CD4-positive, alpha-beta T cell treated with Interleukin-10 for 1 hour (primary cell): ENCODE results near the gene SORCS1.

ENCODE experiments used
- DNase-seq: peaks from one replicate; pipeline ENCODE4 v3.0.0-alpha.2; 2020

Gene SORCS1

DNA sequence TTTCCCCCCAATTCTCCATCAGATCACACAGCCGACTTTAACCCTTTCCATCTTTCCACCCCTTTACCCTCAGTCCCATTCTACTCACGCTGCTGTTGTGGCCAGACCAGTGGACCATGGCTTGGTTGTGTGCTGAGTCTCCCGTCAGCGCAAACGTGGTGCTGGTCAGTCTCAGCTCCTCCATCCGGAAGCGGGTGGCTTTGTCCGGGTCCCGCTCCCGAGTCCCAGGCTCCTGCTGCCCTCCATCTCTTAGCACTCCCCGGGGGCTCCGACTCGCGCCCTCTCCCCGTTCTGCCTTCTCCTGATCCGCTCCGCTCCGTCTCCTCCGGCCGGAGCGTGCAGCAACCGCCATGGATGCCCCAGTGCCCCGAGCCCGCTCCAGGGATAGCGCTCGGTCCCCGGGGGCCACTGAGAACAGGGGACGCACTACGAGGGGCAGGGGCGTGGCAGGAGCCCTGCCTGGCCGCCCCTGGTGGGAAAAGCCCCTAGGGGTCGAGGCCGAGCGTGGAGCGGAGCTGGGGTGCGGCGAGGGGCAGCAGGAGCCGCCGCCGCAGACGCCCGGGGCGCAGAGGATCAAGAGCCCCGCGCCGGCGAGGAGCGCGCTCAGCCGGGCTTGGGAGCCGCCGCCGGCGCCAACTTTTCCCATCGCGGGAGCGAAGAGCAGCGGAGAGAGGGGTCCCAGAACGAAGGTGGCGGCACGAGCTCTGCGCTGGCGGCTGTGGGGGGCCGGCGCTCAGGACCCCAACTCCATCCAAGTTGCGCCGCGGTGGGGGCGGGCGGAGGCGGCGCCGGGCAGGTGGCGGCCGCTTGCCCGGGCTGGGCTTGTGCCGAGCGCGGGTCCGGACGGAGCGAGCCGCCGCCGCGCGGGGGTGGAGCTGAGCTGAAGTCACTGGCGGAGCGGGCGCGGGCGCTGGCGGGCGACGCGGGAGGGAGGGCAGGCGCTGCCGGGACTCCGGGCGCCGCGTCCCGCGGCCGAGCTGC is at the start of gene SORCS1:
SORCS1 (minus strand) TSS at position 826 of the 981 bp plus-strand sequence.
- no peak for DNase-seq

DNA sequence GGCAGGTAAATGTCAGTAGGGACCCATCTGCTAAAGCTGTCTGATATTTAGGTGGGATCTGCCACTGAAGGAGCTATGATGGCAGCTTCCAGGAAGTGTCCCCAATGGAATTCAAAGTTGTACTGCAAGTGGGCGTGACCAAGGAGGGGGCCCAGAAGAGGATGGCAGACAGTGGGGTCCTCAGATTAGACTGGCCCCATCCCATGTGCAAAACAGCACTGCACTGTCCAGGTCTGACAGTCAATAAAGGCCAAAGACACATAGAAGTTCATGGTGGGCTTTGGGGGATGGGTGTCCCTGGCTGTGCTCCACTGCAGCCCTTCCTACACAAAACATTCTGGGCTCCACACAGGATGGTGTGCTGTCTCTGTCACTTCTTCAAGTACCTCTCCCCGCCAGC is 49.8 kb upstream of the SORCS1 start:
- DNase-seq: no peak

DNA sequence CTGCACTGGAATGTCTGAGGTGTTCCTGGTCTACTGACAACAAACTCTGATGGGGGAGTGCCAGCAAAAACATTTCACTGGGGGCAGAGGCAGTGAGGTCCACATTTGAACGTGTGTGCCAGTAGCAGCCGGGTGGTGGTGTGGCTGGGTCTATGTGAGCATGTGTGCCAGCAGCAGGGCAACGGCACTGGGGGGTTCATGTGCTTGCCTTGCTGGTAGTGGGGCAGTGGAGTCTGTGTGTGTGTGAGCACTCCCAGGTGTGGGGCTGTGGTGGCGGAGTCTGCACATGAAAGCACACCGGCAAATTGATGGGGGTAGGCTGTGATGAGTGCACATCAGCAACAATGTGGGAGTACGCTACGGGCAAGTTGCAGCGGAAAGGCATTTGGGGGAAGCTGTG is 49.4 kb upstream of the SORCS1 start:
- DNase-seq: no peak

DNA sequence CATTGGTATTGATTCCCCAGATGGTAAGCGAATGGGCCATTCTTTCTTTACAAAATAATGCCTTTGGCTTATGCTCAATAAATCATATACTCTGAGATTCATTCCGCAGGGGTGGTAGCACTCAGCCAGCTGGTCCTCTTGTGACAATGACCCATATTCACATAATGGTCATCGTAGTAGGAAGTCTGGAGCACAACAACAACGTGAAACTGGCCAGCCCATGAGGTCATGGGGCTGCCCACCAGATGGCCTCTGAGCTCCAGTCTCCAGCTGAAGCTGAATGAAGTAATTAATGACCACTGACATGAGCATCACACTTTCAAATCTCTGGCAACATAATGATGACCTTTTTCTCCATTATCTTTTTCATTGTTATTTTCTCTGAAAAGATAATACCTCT is 42.3 kb upstream of the SORCS1 start:
- DNase-seq: no peak

DNA sequence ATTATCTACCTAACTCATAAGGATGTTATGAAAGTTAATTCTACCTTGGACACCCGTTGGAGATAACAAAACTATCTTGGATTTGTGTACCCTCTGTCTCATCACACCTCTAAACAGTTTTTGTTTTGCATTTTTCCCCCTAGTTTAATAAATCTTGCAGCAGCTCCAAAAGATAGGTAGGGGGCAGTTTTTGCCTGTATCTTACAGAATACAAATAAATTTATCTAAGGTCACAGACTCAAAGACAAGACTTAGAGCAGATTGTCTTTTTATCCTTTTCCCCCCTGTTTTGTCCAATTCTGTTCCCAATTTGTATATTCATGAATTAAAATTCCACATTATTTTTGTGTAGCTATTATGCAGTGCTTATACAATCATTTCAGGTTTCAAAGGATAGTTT is 5.0 kb upstream of the SORCS1 start:
- no peak for DNase-seq

DNA sequence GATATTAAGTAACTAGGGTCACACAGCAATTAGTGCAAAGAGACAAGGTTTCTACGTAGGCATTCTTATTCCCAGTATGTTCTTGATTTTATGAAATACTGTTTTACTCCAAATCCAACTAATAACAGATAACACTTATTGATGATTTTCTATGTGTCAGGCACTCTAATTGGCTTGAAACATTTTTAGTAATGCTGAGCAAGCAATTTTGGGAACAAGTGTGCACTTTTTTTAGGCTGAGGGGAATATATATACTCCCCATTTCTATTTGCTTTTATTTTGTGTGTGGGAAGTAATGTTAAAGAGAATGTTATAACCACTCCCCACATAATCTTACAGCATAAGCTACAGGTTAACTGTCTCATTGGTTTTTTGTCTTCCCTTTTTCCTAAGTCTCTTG is 4.2 kb upstream of the SORCS1 start:
- no peak for DNase-seq

DNA sequence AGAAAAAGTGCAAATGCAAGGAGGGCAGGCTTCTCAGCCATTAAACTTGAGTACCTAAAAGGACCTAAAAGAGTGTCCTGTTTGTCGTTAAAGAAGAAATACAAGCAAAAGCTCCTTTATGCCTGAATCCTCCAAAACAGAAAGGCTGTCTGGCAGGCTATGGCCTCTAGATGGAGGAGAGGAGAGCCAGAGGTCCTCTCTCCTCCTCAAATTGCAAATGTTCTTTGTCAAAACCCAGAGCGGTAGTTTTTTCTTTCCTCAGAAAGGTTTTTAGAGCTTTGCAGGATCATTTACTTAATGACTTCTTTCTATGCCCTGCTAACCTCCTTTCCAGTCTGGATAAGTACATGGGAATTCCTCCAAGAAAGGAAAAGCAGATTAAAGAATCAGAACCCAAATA is 1.9 kb upstream of the SORCS1 start:
- DNase-seq: no peak

DNA sequence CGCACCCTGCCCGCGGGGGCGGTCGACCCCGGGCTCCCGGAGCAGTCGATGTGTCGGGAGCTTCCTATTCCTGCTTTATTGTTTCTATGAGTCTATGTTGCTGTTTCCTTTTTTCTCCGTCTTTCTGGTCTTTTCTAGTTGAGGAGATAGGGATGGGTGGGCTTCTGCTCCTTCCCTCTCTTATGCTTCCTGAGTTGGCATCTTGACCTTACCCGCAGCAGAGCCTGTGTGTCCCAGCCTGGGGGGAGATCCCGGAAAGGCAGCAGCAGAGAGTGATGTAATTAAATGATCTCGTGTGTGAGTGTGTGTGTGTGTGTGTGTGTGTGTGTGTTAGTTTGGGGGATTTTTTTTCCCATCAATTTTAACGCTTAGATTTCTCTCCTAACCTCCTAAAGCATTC is 486 bp upstream of the SORCS1 start:
- DNase-seq: no peak

DNA sequence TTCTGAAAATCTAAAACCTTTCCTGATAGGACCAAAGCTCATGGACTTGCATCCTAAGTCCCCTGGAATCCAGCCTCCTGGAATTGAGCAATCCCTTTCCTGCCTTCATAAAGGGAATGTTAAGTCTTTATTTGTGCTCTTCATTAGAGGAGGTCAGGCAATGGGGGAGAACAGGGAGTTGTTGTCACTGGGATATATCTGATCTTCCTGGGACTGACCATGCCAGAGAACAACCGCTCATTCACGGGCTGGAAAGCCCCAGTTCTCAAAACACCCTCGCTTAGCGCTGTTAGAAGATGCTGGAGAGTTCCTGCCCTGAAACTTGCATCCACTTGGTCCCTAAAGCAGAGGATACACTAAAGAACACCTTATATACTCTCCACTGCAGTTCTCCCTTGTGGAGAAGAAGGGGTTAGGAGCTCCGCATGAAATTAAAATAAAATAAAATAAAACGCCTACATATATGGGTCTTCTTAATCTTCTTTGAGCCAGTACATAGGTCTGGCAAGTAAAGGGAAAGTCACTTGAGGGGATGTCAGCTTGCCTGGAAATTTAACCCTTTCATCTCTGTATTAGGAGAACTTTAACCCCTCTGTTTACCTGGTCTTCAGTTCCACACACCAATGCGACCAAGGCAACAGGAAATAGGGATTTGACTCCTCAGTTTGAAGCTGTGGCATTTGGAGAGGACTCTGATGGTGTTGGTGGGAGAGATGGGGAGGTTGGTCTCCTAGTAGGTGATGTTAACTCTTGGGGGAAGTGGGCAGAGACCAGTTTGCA is 1.2 kb downstream of the SORCS1 start:
- no peak for DNase-seq

DNA sequence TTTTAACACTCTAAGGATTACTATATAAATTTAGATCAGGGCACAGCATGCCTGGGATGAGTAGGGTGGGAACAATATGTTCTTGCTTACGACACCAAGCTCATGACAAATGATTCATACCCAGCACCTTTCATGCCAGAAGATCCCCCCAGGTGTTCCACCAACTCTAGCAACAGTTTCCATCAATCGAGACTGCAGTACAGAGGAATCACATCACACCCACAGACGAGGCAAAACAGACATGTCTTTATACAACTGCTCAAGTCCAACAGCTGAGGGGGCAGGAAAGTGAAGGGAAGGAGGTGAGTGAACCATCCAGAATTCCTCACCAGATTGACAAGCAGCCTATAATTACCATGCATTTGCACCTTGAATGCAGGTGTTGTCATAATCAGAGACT is 3.6 kb downstream of the SORCS1 start:
- no peak for DNase-seq

DNA sequence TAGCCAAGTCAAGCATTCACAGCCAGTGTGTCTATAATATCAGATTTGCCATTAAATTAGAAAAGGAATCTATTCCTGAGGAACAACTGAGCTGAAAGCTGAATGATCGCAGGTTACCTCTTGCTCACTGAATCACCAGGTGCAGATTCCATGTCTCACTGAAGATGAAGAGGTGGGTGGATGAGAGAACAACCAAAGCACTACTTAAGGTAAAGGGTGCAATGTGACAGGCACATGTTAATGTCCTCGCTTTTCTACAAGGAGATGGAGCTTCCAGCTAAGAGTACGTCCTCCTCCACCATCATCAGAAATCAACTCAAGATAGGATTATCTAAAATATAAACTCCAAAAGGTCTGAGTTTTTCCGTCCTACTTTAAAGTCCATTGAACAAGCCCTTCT is 4.6 kb downstream of the SORCS1 start:
- no peak for DNase-seq

DNA sequence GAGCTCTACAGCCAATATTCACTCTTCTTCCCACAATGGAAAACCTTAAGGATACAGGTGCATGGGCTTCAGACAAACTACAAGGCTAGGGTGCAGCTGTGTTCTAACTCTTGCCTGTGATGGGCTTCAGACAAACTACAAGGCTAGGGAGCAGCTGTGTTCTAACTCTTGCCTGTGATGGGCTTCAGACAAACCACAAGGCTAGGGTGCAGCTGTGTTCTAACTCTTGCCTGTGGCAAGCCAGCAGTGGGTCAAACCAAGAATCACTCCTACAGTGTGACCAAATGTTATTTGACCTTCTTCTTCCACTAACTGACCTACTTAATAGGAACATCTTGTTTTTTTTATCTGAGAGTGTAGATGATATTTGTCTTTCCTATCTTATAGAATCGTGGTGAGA is 7.4 kb downstream of the SORCS1 start:
- no peak for DNase-seq

DNA sequence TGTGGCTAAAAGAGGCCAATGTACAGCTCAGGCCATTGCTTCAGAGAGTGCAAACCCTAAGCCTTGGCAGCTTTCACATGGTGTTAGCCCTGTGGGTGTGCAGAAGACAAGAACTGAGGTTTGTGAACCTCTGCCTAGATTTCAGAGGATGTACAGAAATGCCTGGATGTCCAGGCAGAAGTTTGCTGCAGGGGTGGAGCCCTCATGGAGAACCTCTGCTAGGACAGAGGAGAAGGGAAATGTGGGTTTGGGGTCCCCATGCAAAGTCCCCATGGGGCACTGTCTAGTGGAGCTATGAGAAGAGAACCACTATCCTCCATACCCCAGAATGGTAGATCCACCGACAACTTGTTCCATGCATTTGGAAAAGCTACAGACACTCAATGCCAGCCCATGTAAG is 12.4 kb downstream of the SORCS1 start:
- DNase-seq: no peak

DNA sequence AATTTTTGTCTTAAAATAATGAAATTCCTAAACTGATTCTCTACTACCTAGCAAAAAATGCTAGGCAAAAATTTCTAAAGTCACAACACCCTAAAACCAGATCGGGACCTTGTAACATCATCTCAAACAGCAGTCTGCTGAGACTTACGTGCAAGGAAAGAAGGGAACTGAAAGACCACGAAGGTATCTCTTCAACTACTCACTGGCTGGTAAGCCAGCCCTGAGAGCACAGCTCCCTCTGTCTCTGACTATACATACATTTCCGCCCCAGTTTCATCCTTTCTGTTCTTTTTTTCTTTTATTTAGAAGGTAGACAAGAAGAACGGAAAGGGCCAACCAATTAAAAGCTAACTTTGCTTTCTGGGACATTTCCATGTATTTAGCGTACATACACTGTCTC is 15.6 kb downstream of the SORCS1 start:
- no peak for DNase-seq

DNA sequence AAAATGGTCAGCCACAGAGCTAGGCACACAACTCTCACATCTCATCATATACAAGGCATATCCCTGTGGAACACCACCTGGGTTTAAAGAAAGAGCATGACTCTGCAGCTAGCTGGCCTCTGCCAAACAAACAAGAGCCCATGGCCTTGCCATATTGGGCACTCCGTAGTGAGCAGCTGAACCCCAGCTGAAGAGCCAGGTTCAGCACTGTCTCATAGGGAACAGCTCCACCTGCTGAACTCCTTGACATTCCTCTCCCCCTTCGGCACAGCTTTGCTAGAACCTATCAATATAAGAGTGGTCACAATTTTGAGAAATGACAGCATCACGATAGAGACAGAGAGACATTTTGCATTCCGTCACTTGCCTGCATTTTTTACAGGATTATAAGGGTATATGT is 20.0 kb downstream of the SORCS1 start:
- no peak for DNase-seq

DNA sequence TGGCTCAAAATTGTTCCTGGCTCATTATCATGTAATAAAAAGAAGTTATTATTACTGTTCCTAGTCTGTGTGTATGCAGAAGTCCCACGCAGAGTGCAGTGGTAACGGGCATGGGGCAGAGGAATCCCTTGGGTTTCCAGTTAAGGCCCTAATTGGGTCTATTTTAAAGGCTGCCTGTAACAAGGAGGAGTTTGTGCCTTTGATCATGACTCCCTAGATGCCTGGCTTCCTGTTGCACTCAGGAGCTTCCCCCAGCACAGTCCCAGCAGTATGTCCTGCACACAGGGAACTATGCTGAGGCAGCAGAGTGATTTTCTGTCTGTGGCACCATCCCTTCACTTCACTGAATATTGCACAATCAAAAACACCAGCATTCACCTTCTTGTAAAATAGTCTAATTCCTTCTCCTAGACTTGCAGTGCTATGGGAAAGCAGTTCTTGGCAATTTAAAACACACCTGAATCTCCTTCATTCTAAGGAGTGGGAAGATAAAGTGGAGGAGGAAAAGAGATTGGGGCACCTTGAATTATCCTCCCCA is 22.9 kb downstream of the SORCS1 start:
- no peak for DNase-seq

DNA sequence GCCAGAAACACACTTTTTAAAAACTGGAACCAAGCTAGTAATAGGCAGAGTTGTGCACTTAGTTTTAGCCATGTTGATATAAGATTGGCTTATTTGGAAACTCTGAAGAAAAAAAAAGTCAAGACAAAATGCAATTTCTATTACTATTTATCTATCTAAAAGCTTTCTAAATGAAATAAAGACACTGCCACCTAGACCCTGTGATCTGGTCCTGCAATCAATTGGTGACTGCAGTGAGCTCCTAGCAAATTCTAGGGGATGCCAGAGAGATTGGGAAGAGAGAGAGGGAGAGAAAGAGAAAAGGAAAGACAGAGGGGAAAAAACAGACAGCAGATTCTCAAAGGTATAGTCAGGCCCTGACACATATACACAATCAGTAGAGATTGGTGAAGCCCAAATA is 25.3 kb downstream of the SORCS1 start:
- no peak for DNase-seq

DNA sequence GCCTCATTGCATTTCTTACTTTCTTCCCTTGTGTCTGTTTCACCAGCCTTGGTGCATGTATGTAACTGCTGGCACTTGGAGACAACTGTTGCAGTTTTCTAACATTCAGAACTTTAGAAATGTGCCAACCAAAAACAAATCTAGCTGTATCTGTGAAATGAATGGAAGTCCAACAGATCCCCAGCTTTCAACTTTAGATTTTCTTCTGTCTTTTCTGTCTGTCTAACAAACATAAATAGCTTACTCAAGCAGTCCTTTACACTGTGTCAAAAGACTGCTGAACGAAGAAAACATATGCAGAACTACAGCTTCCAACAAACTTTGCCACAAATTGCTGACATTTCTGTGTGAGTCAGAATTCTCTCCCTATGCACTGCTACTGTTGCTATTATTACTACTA is 30.9 kb downstream of the SORCS1 start:
- no peak for DNase-seq

DNA sequence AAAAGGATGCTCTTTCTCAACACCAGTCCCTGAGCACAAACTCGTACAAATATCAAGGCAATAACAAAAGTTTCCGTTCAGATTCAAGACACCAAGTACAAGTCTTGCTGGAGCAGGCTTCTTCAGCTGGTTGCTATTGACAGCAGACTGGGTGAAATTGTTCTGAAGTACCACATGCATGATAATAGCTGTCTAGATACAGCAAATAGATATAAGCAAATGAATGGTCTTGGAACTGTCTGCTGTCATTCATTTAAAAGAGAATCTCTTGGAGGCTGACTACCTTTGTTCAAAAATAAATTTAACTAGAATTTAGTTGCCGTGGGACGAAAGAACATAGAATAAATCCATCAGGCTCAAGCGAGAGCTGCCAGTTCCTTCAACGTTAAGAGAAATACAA is 35.5 kb downstream of the SORCS1 start:
- no peak for DNase-seq

DNA sequence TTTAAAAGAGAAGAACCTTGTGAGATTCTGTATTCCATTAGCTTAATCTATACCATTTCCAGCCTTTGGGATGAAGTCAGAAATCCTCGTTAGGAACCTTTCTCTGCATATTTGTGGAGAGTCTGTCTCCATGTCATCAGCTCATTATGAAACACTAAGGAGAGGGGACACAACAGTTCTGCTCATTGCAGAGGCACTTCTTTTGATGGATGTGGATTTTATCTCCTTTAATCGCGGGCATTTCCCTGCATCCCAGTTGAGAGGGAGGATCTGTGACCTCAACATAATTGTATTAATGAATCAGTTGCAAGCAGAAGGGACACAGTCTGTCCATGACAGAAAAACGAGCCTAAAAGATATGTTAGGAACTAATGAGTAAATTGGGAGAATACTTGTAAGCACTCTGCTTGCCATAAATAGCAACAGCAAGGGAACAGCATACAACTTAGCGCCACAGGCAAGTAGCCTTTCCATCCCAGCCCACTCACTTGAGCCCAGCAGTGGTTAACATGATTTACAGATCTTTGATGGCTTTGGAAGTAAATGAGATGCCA is 37.9 kb downstream of the SORCS1 start:
- no peak for DNase-seq

DNA sequence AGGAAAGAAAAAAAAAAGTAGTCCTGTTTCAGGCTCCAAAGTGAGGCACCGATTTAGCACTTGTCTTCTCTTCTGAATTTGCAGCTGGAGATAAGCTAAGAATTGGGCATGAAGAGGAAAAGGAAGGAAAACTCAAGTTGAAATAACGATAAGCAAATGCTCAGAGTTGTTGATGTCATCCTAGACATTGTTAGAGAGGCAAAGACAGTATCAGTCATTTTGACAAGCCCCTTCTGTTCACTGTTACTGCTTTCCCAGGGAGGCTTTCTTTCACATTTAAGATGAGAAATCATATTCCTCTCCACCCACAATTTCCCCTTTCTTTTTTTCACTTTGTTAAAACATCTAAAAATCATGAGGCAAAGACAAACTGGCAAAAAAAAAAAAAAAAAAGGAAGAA is 41.8 kb downstream of the SORCS1 start:
- no peak for DNase-seq

DNA sequence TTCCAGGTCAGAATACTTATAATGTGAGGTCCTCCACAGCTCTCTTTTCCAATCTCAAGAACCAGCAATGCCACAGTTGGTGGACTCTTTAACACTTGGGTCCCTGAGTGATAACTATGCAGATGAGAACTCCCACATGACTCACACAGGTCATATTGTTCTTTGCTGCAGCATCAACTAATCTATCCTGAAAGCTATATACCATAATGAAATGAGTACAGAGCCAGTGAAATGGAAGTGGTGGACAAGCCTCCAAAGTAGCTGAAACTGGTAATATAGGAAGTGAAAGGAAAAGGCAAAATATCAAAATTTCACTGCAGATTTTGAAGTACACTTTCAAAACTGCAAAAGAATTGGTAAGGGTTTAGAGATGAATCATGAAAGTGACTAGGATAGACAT is 45.6 kb downstream of the SORCS1 start:
- no peak for DNase-seq

DNA sequence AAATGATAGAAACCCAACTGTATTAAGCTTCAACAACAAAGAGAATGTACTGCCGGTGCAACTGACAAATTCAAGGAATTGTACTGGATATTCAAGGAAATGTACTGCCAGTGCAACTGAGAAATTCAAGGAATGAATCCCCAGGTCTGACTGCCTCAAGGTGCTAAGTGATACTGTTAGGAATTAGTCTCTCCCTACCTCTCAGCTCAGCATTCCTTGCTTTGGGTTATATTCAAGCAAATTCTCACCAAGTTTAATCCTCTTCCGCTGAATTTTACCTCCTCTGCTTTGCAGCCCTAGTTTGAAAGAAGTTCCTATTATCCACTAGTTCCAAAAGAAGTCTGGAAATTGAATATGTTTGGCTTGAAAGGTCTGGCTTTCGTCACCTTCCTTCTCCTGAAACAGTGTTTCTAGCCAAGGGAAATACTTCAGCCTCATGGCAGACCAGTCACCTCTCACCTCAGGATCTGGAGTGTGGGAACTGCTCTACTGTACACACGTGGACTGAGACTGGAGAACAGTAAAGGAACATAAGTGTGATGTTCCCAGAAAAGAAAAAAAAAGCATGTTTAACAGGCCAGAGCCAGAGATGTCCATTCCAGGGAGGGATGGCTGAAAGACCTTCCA is 60.4 kb downstream of the SORCS1 start:
- no peak for DNase-seq
